Activated naive CD8-positive, alpha-beta T cell treated with anti-CD3 and anti-CD28 coated beads, Interleukin-2, amount 10 ng/mL, durations not matched to agents 7 days and 5 days (primary cell): ENCODE data around the gene ITGB3. TPM values are rescaled to one million over a fixed set of nuclear protein-coding genes. Genes with fewer than 3 reads are reported as not detected.

Experiments
- ATAC-seq: fragments of 150-1000 bp; cut with Tn5 transposase; one replicate; pipeline ENCODE4 v1.10.0; 2021; ENCODE audit warnings: low read depth, moderate library complexity
- POLR2A ChIA-PET: fragments of 350-600 bp; sonication (Branson Sonifier 250); formaldehyde crosslinking; loops from one replicate; lab custom pipeline; 2021; ENCODE audit warnings: antibody characterized with exemption; lab: Charles Lee
- DNase-seq: peaks from one replicate; pipeline ENCODE4 v3.0.0; 2021
- H3K27ac Mint-ChIP-seq: one replicate; pipeline ENCODE4 v1.8.0; 2022; ENCODE audit warnings: mild to moderate bottlenecking, mixed read lengths
- H3K27me3 Mint-ChIP-seq: one replicate; pipeline ENCODE4 v1.8.0; 2022; ENCODE audit warnings: mild to moderate bottlenecking, moderate library complexity, mixed read lengths
- H3K36me3 Mint-ChIP-seq: one replicate; pipeline ENCODE4 v1.8.0; 2021; ENCODE audit warnings: mild to moderate bottlenecking, mixed read lengths
- H3K4me1 Mint-ChIP-seq: one replicate; pipeline ENCODE4 v1.8.0; 2021; ENCODE audit warnings: mixed read lengths
- H3K4me3 Mint-ChIP-seq: one replicate; pipeline ENCODE4 v1.8.0; 2022; ENCODE audit warnings: mild to moderate bottlenecking, moderate library complexity, mixed read lengths
- H3K9me3 Mint-ChIP-seq: one replicate; pipeline ENCODE4 v1.8.0; 2021; ENCODE audit warnings: mixed read lengths
- total RNA-seq, 2 experiments: library from RNA; stranded (reverse); gene quantifications; one replicate each; pipeline ENCODE4 v1.2.3, GENCODE V29; 2021

Gene ITGB3
- under 1 TPM in 1 of 2 experiments, not detected in 1; 0.17 TPM for total RNA-seq

DNA sequence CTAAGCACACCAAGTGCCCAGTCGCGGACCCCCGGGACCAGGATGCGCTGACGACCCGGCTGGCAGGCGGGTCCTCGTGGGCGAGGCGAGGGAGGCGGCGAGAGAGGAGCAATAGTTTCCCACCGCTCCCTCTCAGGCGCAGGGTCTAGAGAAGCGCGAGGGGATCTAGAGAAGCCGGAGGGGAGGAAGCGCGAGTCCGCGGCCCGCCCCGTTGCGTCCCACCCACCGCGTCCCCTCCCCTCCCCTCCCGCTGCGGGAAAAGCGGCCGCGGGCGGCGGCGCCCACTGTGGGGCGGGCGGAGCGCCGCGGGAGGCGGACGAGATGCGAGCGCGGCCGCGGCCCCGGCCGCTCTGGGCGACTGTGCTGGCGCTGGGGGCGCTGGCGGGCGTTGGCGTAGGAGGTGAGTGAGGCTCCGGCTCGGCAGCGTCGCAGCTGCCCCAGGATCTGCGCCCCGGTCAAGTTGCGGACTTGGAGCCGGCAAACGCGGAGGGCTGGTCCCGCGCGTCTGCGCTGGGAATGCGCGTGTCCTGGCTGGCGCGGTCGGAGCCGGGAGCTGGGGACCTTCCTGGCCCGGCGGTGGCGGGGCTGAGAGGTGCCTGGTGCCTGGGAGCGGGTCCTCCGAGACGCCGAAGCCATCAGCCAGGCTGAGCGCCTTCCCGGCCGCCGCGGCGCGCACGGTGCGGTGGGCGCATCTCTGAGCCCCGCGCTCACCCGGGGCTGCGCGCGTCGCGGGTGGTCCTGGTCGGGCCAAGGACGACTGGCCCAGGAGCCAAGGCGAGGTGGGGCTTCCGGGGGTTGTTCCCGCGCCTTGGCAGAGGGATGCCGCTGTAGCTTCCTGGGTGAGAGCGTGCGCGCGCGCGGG lies at the start of gene ITGB3:
ITGB3 (plus strand) TSS at position 287 of the 862 bp plus-strand sequence; CDS start at position 322, 35 bp downstream.
- peak within 1 kb of the TSS; percentile 86 for H3K4me3 Mint-ChIP-seq
- peaks cover 25% of the 10 kb centered on the region for H3K4me1 Mint-ChIP-seq
- no peaks in the 10 kb centered on the region for H3K36me3 Mint-ChIP-seq
- ATAC-seq (peak; percentile 97), DNase-seq (peak; percentile 80)
- H3K27ac Mint-ChIP-seq: peak within 1 kb of the TSS; percentile 23
- no peaks in the 10 kb centered on the region for H3K9me3 Mint-ChIP-seq
- H3K27me3 Mint-ChIP-seq: peaks cover 72% of the 10 kb centered on the region
- POLR2A ChIA-PET: no interaction called here

- DNase-seq: no peak
- peak; percentile 71 for ATAC-seq
- Mint-ChIP-seq H3K36me3 (no peaks in the 10 kb centered on the region), H3K27ac (peak overlapping the region; percentile 89), H3K9me3 (no peaks in the 10 kb centered on the region), H3K27me3 (no peaks in the 10 kb centered on the region), H3K4me1 (peaks cover 53% of the 10 kb centered on the region), H3K4me3 (peak overlapping the region; percentile 53)
- POLR2A ChIA-PET: interaction anchor here (0.5 to 1.6 kb wide), 10 partner anchors 12 to 445 kb away, joined by 3 to 9 read pairs (median 4); partner anchors contain the start of genes CDC27 and KPNB1
Measured at GRCh38 chr17:47203984-47204721, 49.5 kb upstream of the ITGB3 start.

DNA sequence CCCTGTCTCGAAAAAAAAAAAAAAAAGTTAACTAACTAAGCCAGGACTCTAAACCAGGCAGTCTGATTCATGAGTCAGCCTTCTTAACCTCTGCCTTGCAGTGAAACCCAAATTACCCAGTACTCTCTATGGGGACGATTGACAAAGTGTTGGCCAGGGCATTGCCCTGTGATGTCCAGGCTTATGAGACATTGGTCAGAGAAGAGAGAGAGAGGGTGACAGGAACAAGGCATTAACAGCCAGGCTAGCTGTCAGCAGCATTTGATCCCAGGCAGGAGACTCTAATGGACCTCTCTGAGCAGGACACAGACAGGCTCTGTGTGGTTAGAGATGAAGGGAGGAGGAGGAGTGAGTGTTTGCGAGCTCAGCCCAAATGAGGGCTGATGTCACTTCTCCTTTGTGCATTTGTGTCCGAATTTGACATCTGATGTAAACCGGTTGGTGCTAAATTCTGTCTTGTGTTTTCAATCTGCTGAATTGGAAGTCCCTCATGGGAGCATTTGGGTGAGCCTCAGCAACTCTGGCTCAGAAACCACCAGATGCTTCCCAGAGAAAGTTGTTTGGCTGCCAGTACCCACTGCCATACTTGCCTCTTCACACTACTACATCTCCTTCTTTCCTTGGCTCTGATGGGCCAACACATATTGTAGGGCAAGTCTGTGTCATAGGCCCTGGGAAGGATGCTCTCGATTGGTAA lies 48.8 kb upstream of the ITGB3 start:
- ATAC-seq (peak; percentile 65), DNase-seq (no peak)
- peak overlapping the region; percentile 89 for H3K27ac Mint-ChIP-seq
- peak overlapping the region; percentile 53 for H3K4me3 Mint-ChIP-seq
- H3K9me3 Mint-ChIP-seq: no peaks in the 10 kb centered on the region
- POLR2A ChIA-PET: interaction anchor here (0.9 to 3.3 kb wide), 8 partner anchors 13 to 445 kb away, joined by 3 to 22 read pairs (median 5); partner anchors contain the start of gene KPNB1
- H3K27me3 Mint-ChIP-seq: no peaks in the 10 kb centered on the region
- H3K36me3 Mint-ChIP-seq: no peaks in the 10 kb centered on the region
- H3K4me1 Mint-ChIP-seq: peaks cover 54% of the 10 kb centered on the region

DNA sequence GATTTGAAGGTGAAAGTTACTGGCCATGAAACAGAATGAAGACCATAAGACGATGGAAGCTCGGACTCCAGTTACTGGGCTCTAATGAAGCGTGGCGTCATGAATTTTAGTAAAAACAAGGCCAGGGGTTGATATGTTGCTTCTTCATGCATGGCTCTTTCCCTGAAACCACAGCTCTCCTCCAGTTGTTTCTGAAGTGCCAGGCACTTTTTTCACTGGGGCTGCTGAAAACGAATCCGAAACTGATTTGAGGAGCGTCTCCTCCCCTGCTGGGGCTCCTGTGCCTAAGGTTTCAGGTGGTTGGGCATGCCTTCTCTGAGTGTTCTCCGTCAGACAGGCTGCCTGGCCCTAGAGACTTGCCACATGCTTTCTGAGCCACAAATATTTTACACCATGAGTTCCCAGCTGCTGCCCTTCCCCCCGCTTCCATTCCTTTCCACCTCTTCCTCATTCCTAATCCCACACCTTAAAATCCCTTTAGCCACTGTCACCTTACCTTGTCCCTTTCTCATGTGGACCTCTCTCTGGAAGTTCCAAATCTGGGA lies 48.1 kb upstream of the ITGB3 start:
- ATAC-seq (peak; percentile 74), DNase-seq (no peak)
- Mint-ChIP-seq H3K9me3 (no peaks in the 10 kb centered on the region), H3K4me3 (peak overlapping the region; percentile 53), H3K27ac (peak overlapping the region; percentile 89), H3K36me3 (no peaks in the 10 kb centered on the region), H3K27me3 (no peaks in the 10 kb centered on the region), H3K4me1 (peaks cover 47% of the 10 kb centered on the region)
- POLR2A ChIA-PET: interaction anchor here (0.9 to 3.3 kb wide), 6 partner anchors 12 to 444 kb away, joined by 3 to 22 read pairs (median 4); partner anchors contain the start of gene KPNB1

DNA sequence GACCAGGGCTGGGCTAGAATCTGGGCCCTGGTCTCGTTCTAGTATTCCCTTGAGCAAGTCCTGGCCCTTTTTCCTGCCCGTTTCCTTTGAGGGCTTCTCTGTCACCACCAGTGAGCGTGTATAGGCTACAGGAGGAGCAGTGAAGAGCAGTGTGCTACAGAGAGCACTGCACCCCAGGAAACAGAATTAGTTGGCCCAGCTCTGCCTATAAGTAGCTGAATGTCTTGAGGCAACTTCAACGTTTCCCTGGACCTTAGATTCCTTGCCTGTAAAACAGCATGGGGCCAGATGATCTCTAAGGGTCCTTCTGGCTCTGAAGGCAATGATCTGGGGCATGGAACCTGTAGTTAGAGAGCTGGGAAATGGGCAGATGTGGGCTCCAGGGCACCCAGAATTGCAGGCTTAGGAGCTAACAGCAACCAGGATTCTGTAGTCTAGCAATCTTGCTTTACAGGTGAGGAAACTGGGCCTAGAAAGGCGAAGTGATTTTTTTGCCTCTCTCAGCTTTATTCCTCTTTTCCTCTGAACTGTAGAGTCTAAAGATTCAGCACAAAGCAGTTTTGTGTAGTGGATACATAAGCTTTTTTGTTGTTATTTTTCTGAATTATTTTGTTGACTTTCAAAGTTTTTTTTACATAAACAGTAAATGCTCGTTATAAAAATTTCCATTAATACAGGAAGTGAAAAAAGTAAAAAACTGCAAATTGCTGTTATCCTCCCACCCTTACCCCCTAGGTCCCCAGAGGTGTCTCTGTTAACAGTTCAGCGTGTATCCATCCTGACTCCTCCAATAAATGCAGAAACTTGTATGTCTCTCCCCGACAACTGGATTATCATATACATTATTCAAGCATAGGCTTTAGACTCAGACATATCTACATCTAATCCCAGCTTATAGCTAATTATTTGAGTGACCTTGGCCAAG lies 46.2 kb upstream of the ITGB3 start:
- Mint-ChIP-seq H3K9me3 (no peaks in the 10 kb centered on the region), H3K27ac (peak overlapping the region; percentile 3), H3K36me3 (no peaks in the 10 kb centered on the region), H3K4me1 (peaks cover 43% of the 10 kb centered on the region), H3K27me3 (peaks cover 3% of the 10 kb centered on the region), H3K4me3 (no peak overlapping the region)
- POLR2A ChIA-PET: interaction anchor here (1.3 to 3.3 kb wide), 4 partner anchors 9 to 18 kb away, joined by 3 to 19 read pairs (median 8); partner anchors contain the start of gene CDC27
- ATAC-seq (no peak), DNase-seq (no peak)

GRCh38 chr17:47208744-47209488 lies 44.7 kb upstream of the ITGB3 start, which contains the start of gene MYL4:
MYL4 (plus strand) TSS chr17:47209348; CDS start chr17:47209423, 75 bp downstream.
- H3K27ac Mint-ChIP-seq: peak within 1 kb of the TSS; percentile 8
- POLR2A ChIA-PET: interaction anchor here (1.3 to 1.7 kb wide), 3 partner anchors 8 to 20 kb away, joined by 4 to 6 read pairs (median 5); partner anchors contain the start of gene CDC27
- H3K9me3 Mint-ChIP-seq: no peaks in the 10 kb centered on the region
- H3K27me3 Mint-ChIP-seq: peaks cover 5% of the 10 kb centered on the region
- peaks cover 36% of the 10 kb centered on the region for H3K4me1 Mint-ChIP-seq
- H3K4me3 Mint-ChIP-seq: no peak within 1 kb of the TSS
- DNase-seq (no peak), ATAC-seq (no peak)
- no peaks in the 10 kb centered on the region for H3K36me3 Mint-ChIP-seq

GRCh38 chr17:47209499-47209898 lies 44.1 kb upstream of the ITGB3 start:
- POLR2A ChIA-PET: interaction anchor here (1.3 to 1.6 kb wide), 2 partner anchors 11 to 20 kb away, joined by 4 to 5 read pairs; partner anchors contain the start of gene CDC27
- no peak for ATAC-seq
- Mint-ChIP-seq H3K4me1 (peaks cover 30% of the 10 kb centered on the region), H3K36me3 (no peaks in the 10 kb centered on the region), H3K27ac (no peak overlapping the region), H3K27me3 (peaks cover 5% of the 10 kb centered on the region), H3K4me3 (no peak overlapping the region), H3K9me3 (no peaks in the 10 kb centered on the region)
- no peak for DNase-seq

DNA sequence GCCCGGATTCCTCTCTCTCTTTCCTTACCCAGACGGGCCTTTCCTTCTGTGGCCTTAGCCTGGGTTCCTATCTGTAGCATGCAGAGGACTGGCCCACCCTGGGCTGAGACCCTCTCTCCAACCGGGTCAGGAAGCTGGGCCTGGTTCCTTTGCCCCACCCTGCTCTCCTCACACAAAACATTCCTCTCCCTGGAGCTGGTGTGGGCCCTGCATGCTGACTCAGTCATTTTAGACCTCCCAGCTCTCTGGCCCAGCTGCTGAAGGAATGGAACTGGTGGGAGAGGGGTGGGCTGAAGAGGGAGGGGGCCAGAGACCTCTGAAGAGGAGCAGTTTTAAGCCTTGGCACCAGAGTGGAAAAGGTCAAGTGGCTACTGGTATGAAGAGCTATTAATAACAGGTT lies 43.5 kb upstream of the ITGB3 start:
- POLR2A ChIA-PET: interaction anchor here (1.6 kb wide), 1 partner anchor 11 kb away, joined by 4 read pairs; no protein-coding TSS in a partner anchor
- Mint-ChIP-seq H3K9me3 (no peaks in the 10 kb centered on the region), H3K4me1 (peaks cover 24% of the 10 kb centered on the region), H3K36me3 (no peaks in the 10 kb centered on the region), H3K27me3 (peaks cover 5% of the 10 kb centered on the region), H3K27ac (no peak overlapping the region), H3K4me3 (no peak overlapping the region)
- DNase-seq: no peak
- no peak for ATAC-seq

- H3K27me3 Mint-ChIP-seq: peaks cover 5% of the 10 kb centered on the region
- H3K36me3 Mint-ChIP-seq: no peaks in the 10 kb centered on the region
- POLR2A ChIA-PET: no interaction called here
- no peak overlapping the region for H3K4me3 Mint-ChIP-seq
- H3K9me3 Mint-ChIP-seq: no peaks in the 10 kb centered on the region
- peaks cover 17% of the 10 kb centered on the region for H3K4me1 Mint-ChIP-seq
- no peak for DNase-seq
- no peak overlapping the region for H3K27ac Mint-ChIP-seq
- ATAC-seq: no peak
Measured at GRCh38 chr17:47210779-47211178, 42.8 kb upstream of the ITGB3 start.

GRCh38 chr17:47212458-47212857 lies 41.2 kb upstream of the ITGB3 start:
- Mint-ChIP-seq H3K27ac (no peak overlapping the region), H3K4me1 (peaks cover 13% of the 10 kb centered on the region), H3K9me3 (no peaks in the 10 kb centered on the region), H3K36me3 (no peaks in the 10 kb centered on the region), H3K4me3 (no peak overlapping the region), H3K27me3 (peaks cover 7% of the 10 kb centered on the region)
- ATAC-seq (no peak), DNase-seq (no peak)
- POLR2A ChIA-PET: no interaction called here

DNA sequence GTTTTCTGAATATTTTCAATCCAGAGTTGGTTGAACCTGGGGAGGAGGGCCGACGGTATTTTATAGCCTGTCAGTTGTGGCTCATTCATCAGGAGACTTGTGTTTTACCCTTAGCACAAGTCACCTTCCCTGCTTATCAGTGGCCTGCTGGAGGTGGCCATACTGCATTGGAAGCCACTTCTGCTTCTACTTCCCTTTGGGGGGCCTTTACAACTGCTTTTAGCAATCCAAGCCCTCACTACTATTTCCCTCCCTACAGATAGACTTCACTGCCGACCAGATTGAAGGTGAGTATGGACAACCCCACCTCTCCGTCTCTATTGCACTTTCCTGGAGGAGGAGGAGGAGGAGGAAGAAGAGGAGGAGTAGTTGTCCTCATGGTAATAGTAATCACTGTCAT lies 40.1 kb upstream of the ITGB3 start:
- no peak overlapping the region for H3K27ac Mint-ChIP-seq
- POLR2A ChIA-PET: no interaction called here

More for the DNA sequence above, 40.1 kb upstream of the ITGB3 start:
- H3K4me3 Mint-ChIP-seq: no peak overlapping the region
- H3K36me3 Mint-ChIP-seq: no peaks in the 10 kb centered on the region
- ATAC-seq (no peak), DNase-seq (no peak)
- peaks cover 7% of the 10 kb centered on the region for H3K27me3 Mint-ChIP-seq
- H3K9me3 Mint-ChIP-seq: no peaks in the 10 kb centered on the region
- H3K4me1 Mint-ChIP-seq: peaks cover 18% of the 10 kb centered on the region
